H9 (cell line): ENCODE results near the gene NAA16. TPM values are rescaled to one million over a fixed set of nuclear protein-coding genes. Genes with fewer than 3 reads are reported as not detected.

Source experiments
- DNase-seq: peaks from one replicate; pipeline ENCODE4 v3.0.0-alpha.2; 2017
- H2AFZ ChIP-seq: one replicate; pipeline ENCODE4 v1.6.1; 2013; ENCODE audit warnings: mild to moderate bottlenecking, low read length, control low read depth, moderate library complexity
- H2AK5ac ChIP-seq: 2 replicates; pipeline ENCODE4 v1.6.1; 2013; ENCODE audit warnings: low read length, control low read depth, mixed read lengths; ENCODE audit not compliant: insufficient read length
- H2BK120ac ChIP-seq: one replicate; pipeline ENCODE4 v1.6.1; 2013; ENCODE audit warnings: low read depth, mild to moderate bottlenecking, low read length, control low read depth, inconsistent platforms; ENCODE audit not compliant: poor library complexity, severe bottlenecking
- H2BK12ac ChIP-seq: 2 replicates; pipeline ENCODE4 v1.6.1; 2013; ENCODE audit warnings: low read length, control low read depth, mixed read lengths, low read depth; ENCODE audit not compliant: insufficient read length
- H2BK15ac ChIP-seq: 2 replicates; pipeline ENCODE4 v1.6.1; 2013; ENCODE audit warnings: low read depth, low read length, control low read depth
- H2BK20ac ChIP-seq: one replicate; pipeline ENCODE4 v1.6.1; 2013; ENCODE audit warnings: low read depth, mild to moderate bottlenecking, low read length, control low read depth, inconsistent platforms; ENCODE audit not compliant: poor library complexity, severe bottlenecking
- H2BK5ac ChIP-seq: 2 replicates; pipeline ENCODE4 v1.6.1; 2013; ENCODE audit warnings: low read length, control low read depth, mixed read lengths; ENCODE audit not compliant: insufficient read length
- H3K14ac ChIP-seq: 2 replicates; pipeline ENCODE4 v1.6.1; 2013; ENCODE audit warnings: low read length, control low read depth; ENCODE audit not compliant: insufficient read depth
- H3K18ac ChIP-seq: 2 replicates; pipeline ENCODE4 v1.6.1; 2013; ENCODE audit warnings: low read depth, mild to moderate bottlenecking, mixed read lengths, low read length, control low read depth; ENCODE audit not compliant: insufficient read length
- H3K23ac ChIP-seq: 2 replicates; pipeline ENCODE4 v1.6.1; 2013; ENCODE audit warnings: low read length, control low read depth, mixed read lengths, low read depth; ENCODE audit not compliant: insufficient read length
- H3K23me2 ChIP-seq: 2 replicates; pipeline ENCODE4 v1.6.1; 2013; ENCODE audit warnings: low read depth, mild to moderate bottlenecking, mixed read lengths, low read length, control low read depth; ENCODE audit not compliant: insufficient read length, poor library complexity, severe bottlenecking
- H3K27ac ChIP-seq: 2 replicates; pipeline ENCODE4 v1.5.1; 2013; ENCODE audit warnings: low read length, control low read depth, mixed read lengths, low read depth; ENCODE audit not compliant: insufficient read length
- H3K27me3 ChIP-seq: 2 replicates; pipeline ENCODE4 v1.6.1; 2013; ENCODE audit warnings: low read length, control low read depth, inconsistent platforms; ENCODE audit not compliant: insufficient read depth
- H3K4ac ChIP-seq: 2 replicates; pipeline ENCODE4 v1.6.1; 2013; ENCODE audit warnings: low read depth, mild to moderate bottlenecking, control low read depth, inconsistent platforms, low read length, moderate library complexity
- H3K4me1 ChIP-seq: 2 replicates; pipeline ENCODE4 v1.6.1; 2013; ENCODE audit warnings: low read length, control low read depth, inconsistent platforms; ENCODE audit not compliant: insufficient read depth
- H3K4me2 ChIP-seq: 2 replicates; pipeline ENCODE4 v1.6.1; 2013; ENCODE audit warnings: low read length, control low read depth, mixed read lengths; ENCODE audit not compliant: insufficient read length, insufficient read depth
- H3K56ac ChIP-seq: 2 replicates; pipeline ENCODE4 v1.6.1; 2013; ENCODE audit warnings: low read depth, mild to moderate bottlenecking, mixed read lengths, low read length, control low read depth; ENCODE audit not compliant: insufficient read length
- H3K79me1 ChIP-seq: 2 replicates; pipeline ENCODE4 v1.6.1; 2013; ENCODE audit warnings: low read depth, mild to moderate bottlenecking, moderate library complexity, low read length, control low read depth, inconsistent platforms; ENCODE audit not compliant: insufficient read depth, poor library complexity, severe bottlenecking
- H3K79me2 ChIP-seq: 2 replicates; pipeline ENCODE4 v1.6.1; 2013; ENCODE audit warnings: low read length, control low read depth, inconsistent platforms; ENCODE audit not compliant: insufficient read depth
- H3K9ac ChIP-seq: 2 replicates; pipeline ENCODE4 v1.6.1; 2013; ENCODE audit warnings: low read length, control low read depth, mixed read lengths; ENCODE audit not compliant: insufficient read length; ENCODE audit errors: extremely low read depth
- H3K9me3 ChIP-seq: one replicate; pipeline ENCODE4 v1.6.1; 2013; ENCODE audit warnings: low read depth, low read length, inconsistent platforms; ENCODE audit not compliant: control insufficient read depth
- H3T11ph ChIP-seq: one replicate; pipeline ENCODE4 v1.6.1; 2013; ENCODE audit warnings: mild to moderate bottlenecking, low read length, control low read depth, inconsistent platforms
- H4K20me1 ChIP-seq: one replicate; pipeline ENCODE4 v1.6.1; 2013; ENCODE audit not compliant: control insufficient read depth, insufficient read length, insufficient read depth
- H4K5ac ChIP-seq: 2 replicates; pipeline ENCODE4 v1.6.1; 2013; ENCODE audit warnings: low read depth, mild to moderate bottlenecking, mixed read lengths, low read length, control low read depth; ENCODE audit not compliant: insufficient read length
- H4K8ac ChIP-seq: replicated peaks from 2 replicates; pipeline ENCODE4 v1.6.1; 2013; ENCODE audit warnings: low read length, control low read depth, mixed read lengths, low read depth; ENCODE audit not compliant: insufficient read length
- H4K91ac ChIP-seq: 2 replicates; pipeline ENCODE4 v1.6.1; 2013; ENCODE audit warnings: low read depth, mild to moderate bottlenecking, moderate library complexity, mixed read lengths, low read length, control low read depth; ENCODE audit not compliant: insufficient read length
- H3K27ac Mint-ChIP-seq, 3 experiments: 2 replicates in 2 of 3; 3 replicates in 1 of 3; pipeline ENCODE4 v1.8.0; 2020 to 2021; ENCODE audit warnings: mixed read lengths in 3 of 3, mild to moderate bottlenecking in 1 of 3, moderate library complexity in 1 of 3
- H3K27me3 Mint-ChIP-seq: 2 replicates; pipeline ENCODE4 v1.8.0; 2021; ENCODE audit warnings: low read depth, mild to moderate bottlenecking, moderate library complexity, mixed read lengths
- H3K36me3 Mint-ChIP-seq, 3 experiments: 2 replicates in 2 of 3; 3 replicates in 1 of 3; pipeline ENCODE4 v1.8.0; 2020 to 2021; ENCODE audit warnings: low read depth in 3 of 3, mixed read lengths in 3 of 3; ENCODE audit not compliant: insufficient read depth in 1 of 3
- H3K4me1 Mint-ChIP-seq, 2 experiments: 2 replicates each; pipeline ENCODE4 v1.8.0; 2020; ENCODE audit warnings: mixed read lengths in 2 of 2
- H3K4me3 Mint-ChIP-seq, 2 experiments: 2 replicates in 1 of 2; 3 replicates in 1 of 2; pipeline ENCODE4 v1.8.0; 2020 to 2021; ENCODE audit warnings: mild to moderate bottlenecking in 2 of 2, mixed read lengths in 2 of 2, moderate library complexity in 1 of 2
- H3K9me3 Mint-ChIP-seq, 2 experiments: 2 replicates in 1 of 2; 3 replicates in 1 of 2; pipeline ENCODE4 v1.8.0; 2020; ENCODE audit warnings: mild to moderate bottlenecking in 2 of 2, mixed read lengths in 2 of 2, moderate library complexity in 1 of 2
- WGBS: extraction: QIAGEN DNeasy Blood & Tissue Kit; methylation state at CpG from one replicate; pipeline ENCODE4 v1.1.7; 2013; ENCODE audit warnings: missing lambda C conversion rate, low lambda C conversion rate, mixed read lengths; ENCODE audit not compliant: insufficient read length; ENCODE audit errors: extremely low coverage; 5-methylcytosine and 5-hydroxymethylcytosine counted together
- total RNA-seq: library from RNA; stranded (reverse); gene quantifications from 2 replicates; pipeline ENCODE4 v1.2.1, GENCODE V29; 2021
- TF ChIP-seq, protein P1 (sequence below): fragments of 200-600 bp; sonication (generic); conservative IDR thresholded peaks from 3 replicates; pipeline ENCODE4 v1.8.0; 2021; ENCODE audit warnings: antibody characterized with exemption, mild to moderate bottlenecking

NAA16 gene
- total RNA-seq, 1 experiment from 2014 or later = 37.7 TPM

DNA sequence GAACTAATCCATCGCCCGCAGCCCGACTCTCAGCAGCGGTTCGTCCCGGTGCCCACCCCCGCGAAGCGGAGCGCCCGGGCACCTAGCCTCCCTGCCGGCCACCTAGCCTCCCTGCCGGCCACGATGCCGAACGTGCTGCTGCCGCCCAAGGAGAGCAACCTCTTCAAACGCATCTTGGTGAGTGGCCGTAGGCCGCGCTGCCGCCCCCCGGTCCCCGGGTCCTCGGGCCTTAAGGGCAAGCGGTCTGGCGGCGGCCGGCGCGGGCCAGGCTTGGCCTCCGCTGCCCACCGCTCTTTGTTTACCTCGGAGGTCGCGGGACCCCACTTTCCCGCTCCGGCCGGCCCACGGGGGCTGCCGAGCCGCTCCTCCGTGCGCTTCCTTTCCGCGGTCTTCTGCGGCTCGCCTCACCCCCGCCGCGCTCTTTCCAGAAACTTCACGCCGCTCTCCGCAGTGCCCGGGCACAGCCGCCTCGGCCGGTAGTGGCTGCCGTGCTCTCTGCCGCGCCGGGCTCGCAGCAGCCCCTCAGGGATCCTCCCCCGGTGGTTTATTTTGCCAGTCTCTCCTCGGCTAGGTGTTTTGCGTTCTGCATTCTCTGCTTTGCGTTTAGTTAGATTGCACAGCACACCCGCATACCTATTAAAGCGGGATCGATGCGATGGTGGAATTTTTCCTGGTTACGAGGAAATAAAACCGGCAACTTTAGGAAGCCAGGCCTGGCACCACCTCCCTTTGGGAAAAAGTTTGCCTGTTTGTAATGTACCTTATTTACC, 524 bp downstream of the NAA16 start:
- Histone ChIP-seq H3K23ac (no peak overlapping the region), H2BK12ac (no peak overlapping the region), H4K8ac (no peak overlapping the region), H2BK5ac (no peak overlapping the region), H3K14ac (peak overlapping the region; percentile 93), H3K9me3 (no peaks in the 10 kb centered on the region), H4K20me1 (no peaks in the 10 kb centered on the region), H3T11ph (no peak overlapping the region), H3K79me2 (peaks cover 34% of the 10 kb centered on the region), H3K56ac (no peak overlapping the region), H3K4ac (no peak overlapping the region), H3K4me2 (peak overlapping the region; percentile 80), H3K9ac (peak overlapping the region; percentile 96), H3K4me1 (peaks cover 9% of the 10 kb centered on the region), H4K91ac (no peak overlapping the region), H2AFZ (no peak overlapping the region), H3K23me2 (peaks cover 6% of the 10 kb centered on the region), H2BK15ac (no peak overlapping the region), H2AK5ac (no peak overlapping the region), H3K18ac (peak overlapping the region; percentile 90), H2BK20ac (no peak overlapping the region), H2BK120ac (no peak overlapping the region), H3K27ac (no peak overlapping the region), H4K5ac (no peak overlapping the region), H3K79me1 (peaks cover 4% of the 10 kb centered on the region), H3K27me3 (no peaks in the 10 kb centered on the region)
- WGBS = no CpG with 5 or more reads among the region's 73 CpGs
- TF ChIP-seq, protein P1, sequence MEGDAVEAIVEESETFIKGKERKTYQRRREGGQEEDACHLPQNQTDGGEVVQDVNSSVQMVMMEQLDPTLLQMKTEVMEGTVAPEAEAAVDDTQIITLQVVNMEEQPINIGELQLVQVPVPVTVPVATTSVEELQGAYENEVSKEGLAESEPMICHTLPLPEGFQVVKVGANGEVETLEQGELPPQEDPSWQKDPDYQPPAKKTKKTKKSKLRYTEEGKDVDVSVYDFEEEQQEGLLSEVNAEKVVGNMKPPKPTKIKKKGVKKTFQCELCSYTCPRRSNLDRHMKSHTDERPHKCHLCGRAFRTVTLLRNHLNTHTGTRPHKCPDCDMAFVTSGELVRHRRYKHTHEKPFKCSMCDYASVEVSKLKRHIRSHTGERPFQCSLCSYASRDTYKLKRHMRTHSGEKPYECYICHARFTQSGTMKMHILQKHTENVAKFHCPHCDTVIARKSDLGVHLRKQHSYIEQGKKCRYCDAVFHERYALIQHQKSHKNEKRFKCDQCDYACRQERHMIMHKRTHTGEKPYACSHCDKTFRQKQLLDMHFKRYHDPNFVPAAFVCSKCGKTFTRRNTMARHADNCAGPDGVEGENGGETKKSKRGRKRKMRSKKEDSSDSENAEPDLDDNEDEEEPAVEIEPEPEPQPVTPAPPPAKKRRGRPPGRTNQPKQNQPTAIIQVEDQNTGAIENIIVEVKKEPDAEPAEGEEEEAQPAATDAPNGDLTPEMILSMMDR = no peak
- Mint-ChIP-seq H3K4me3 (peak overlapping the region; percentile 92 to 97), H3K27ac (peak overlapping the region; percentile 47 to 97 (median 93); a peak in 6 of 7 replicates), H3K4me1 (peaks cover 32 to 34% of the 10 kb centered on the region in 2 experiments), H3K9me3 (no peaks in the 10 kb centered on the region), H3K36me3 (peaks cover 0 to under 1% (median under 1%) of the 10 kb centered on the region in 3 experiments; a peak in 2 of 7 replicates), H3K27me3 (no peaks in the 10 kb centered on the region)
- DNase-seq = no peak
